ENCODE results near the gene KRT33A.

Gene KRT33A

DNA sequence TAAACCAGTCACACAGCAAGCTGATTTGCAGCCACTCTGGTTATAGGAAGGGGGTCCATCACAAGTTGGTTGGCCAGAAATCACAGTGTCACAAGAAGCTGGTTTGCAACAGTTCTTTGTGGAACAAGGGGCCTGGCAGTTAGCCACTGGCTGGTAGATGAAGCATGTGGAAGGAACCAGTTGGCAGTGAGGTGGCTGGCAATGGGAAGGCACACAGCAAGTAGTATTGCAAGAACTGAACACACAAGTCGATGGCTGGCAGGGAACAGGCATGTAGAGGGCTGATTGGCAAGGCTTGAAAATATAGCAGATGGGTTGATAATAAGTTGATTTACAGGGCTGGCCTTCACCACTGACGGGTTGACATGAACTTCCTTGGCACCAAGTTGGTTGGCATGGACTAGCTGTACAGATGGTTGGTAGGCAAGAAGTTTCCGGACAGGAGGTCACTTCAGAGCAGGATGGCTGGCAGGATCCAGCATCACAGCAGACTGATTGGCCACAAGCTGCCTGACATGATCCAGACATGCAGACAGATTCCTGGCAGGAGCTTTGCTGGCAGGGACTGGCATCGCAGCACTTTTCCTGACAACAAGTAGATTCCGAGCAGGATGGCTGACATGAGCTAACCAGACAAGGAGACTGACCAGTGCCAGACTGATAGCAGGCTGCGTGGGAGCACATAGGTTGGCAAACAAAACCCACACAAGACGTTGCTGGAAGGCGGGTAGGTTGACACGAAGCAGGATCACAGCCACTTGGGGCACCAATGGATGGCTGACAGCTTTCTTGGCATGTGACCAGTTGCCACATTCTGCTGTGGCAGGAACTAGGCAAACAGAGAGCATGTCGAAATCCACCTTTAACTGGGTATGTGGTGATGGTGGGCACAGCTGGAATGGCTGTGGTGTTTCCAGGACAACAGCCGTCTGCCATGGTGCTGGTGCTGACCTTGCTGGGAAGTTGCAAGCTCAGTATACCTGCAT lies 48.4 kb downstream of the KRT33A start, which contains the start of gene KRTAP29-1:
Gene KRTAP29-1, minus strand, starts transcription at position 936 of the 986 bp plus-strand sequence. Its CDS starts 0 bp downstream, at position 936.
- DNase-seq (ENCODE audit: low read depth), result no peak

GRCh38 chr17:41301204-41301790 lies 49.3 kb downstream of the KRT33A start:
- no peak for DNase-seq (ENCODE audit: low read depth)

DNA sequence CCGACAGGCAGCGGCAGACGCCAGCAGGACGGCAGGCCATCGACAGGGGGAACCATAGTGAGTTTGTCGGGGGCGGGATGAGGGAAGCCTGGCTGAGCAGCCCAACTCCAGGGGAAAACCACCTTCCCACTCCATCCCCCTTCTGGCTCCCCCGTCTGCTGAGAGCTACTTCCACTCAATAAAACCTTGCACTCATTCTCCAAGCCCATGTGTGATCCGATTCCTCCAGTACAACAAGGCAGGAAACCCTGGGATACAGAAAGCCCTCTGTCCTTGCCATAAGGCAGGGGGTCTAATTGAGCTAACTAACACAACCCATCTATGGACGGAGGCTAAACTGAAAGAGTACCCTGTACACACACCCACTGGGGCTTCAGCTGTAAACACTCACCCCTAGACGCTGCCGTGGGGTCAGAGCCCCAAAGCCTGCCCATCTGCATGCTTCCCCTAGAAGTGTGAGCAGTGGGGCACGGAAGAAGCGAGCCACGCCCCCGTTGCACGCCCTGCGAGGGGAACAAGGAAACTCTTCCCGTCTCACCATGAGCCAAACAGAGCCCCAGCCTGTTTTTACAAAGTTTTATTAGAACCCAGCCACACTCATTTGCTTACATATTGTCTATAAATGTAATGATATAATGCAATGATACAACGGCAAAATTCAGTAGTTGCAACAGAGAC lies 52.0 kb downstream of the KRT33A start:
- DNase-seq (ENCODE audit: low read depth), result no peak

- DNase-seq (ENCODE audit: low read depth), result no peak
Observed at GRCh38 chr17:41296846-41297245, 53.8 kb downstream of the KRT33A start.

All from HS-5 (cell line).